K562 (cell line): ENCODE results near the gene ZNF691. TPM values are rescaled to one million over a fixed set of nuclear protein-coding genes. Genes with fewer than 3 reads are reported as not detected.

ENCODE experiments used
- ATF2 ChIP-seq: sonication (generic); formaldehyde crosslinking; IDR thresholded peaks from 2 replicates; pipeline ENCODE4 v1.8.1; 2022; ENCODE audit warnings: missing genetic modification reagents
- BCL6 ChIP-seq: fragments of 250-450 bp; sonication (Bioruptor Pico); IDR thresholded peaks from 2 replicates; pipeline ENCODE4 v1.4.0; 2020
- BRF2 ChIP-seq: IDR thresholded peaks from 3 replicates; pipeline ENCODE4 v1.6.1; 2011; ENCODE audit warnings: borderline replicate concordance, mild to moderate bottlenecking; ENCODE audit not compliant: insufficient read length, insufficient read depth
- HCFC1 ChIP-seq: IDR thresholded peaks from 2 replicates; pipeline ENCODE4 v1.6.1; 2012; ENCODE audit warnings: low read depth, low read length, improper control_type of control experiment
- HNRNPK ChIP-seq: fragments of 200-400 bp; formaldehyde crosslinking; IDR thresholded peaks from one replicate; pipeline ENCODE4 v1.6.1; 2018; ENCODE audit warnings: mild to moderate bottlenecking, low read depth, low read length; ENCODE audit not compliant: poor library complexity, severe bottlenecking
- KHSRP ChIP-seq: fragments of 450-650 bp; IDR thresholded peaks from 2 replicates; pipeline ENCODE4 v1.6.1; 2017
- KLF10 ChIP-seq: fragments of 250-450 bp; sonication (Bioruptor Pico); IDR thresholded peaks from 2 replicates; pipeline ENCODE4 v1.6.1; 2021; ENCODE audit warnings: matching md5 sums
- NCOA4 ChIP-seq: fragments of 450-650 bp; IDR thresholded peaks from 2 replicates; pipeline ENCODE4 v1.6.1; 2018; ENCODE audit warnings: mild to moderate bottlenecking; ENCODE audit not compliant: partially characterized antibody
- NR2C1 ChIP-seq, 2 experiments: fragments of 450-650 bp; IDR thresholded peaks; 2 replicates each; pipeline ENCODE4 v1.6.1; 2017; ENCODE audit warnings: mild to moderate bottlenecking in 2 of 2, antibody characterized with exemption in 1 of 2, inconsistent platforms in 1 of 2, missing compliant biosample characterization in 1 of 2, missing genetic modification characterization in 1 of 2
- PHF20 ChIP-seq: fragments of 450-650 bp; IDR thresholded peaks from 2 replicates; pipeline ENCODE4 v1.6.1; 2018; ENCODE audit not compliant: partially characterized antibody
- POLR2G ChIP-seq: fragments of 200-400 bp; formaldehyde crosslinking; IDR thresholded peaks from 2 replicates; pipeline ENCODE4 v1.6.1; 2017; ENCODE audit warnings: low read depth, mild to moderate bottlenecking, antibody characterized with exemption, low read length, moderate library complexity
- RBM14 ChIP-seq: fragments of 200-400 bp; formaldehyde crosslinking; IDR thresholded peaks from 2 replicates; pipeline ENCODE4 v1.6.1; 2018; ENCODE audit warnings: low read depth, mild to moderate bottlenecking, low read length, moderate library complexity, borderline replicate concordance; ENCODE audit not compliant: insufficient read depth
- RBM34 ChIP-seq: fragments of 200-400 bp; formaldehyde crosslinking; IDR thresholded peaks from 2 replicates; pipeline ENCODE4 v1.6.1; 2018; ENCODE audit warnings: low read length, borderline replicate concordance; ENCODE audit not compliant: insufficient read depth
- THAP12 ChIP-seq: fragments of 250-450 bp; sonication (Bioruptor Pico); IDR thresholded peaks from 2 replicates; pipeline ENCODE4 v1.9.0; 2021; ENCODE audit warnings: mild to moderate bottlenecking, inconsistent platforms
- XRCC5 ChIP-seq: fragments of 200-400 bp; formaldehyde crosslinking; IDR thresholded peaks from 2 replicates; pipeline ENCODE4 v1.6.1; 2017; ENCODE audit warnings: low read depth, mild to moderate bottlenecking, low read length
- YY1 ChIP-seq, 3 experiments: IDR thresholded peaks; 2 replicates each; pipeline ENCODE4 v1.6.1; 2011; ENCODE audit warnings: low read length in 2 of 3, mild to moderate bottlenecking in 2 of 3, moderate library complexity in 2 of 3, borderline replicate concordance in 1 of 3, control low read depth in 1 of 3, low read depth in 1 of 3; ENCODE audit not compliant: insufficient read depth in 3 of 3, insufficient replicate concordance in 2 of 3, control insufficient read depth in 1 of 3, insufficient read length in 1 of 3; ENCODE audit errors: extremely low read depth in 1 of 3
- ZBTB12 ChIP-seq: fragments of 250-450 bp; sonication (Bioruptor Pico); IDR thresholded peaks from 2 replicates; pipeline ENCODE4 v1.4.0; 2020
- ZNF347 ChIP-seq: fragments of 450-650 bp; formaldehyde crosslinking; IDR thresholded peaks from 2 replicates; pipeline ENCODE4 v1.4.0; 2020; ENCODE audit warnings: low read depth, mild to moderate bottlenecking, moderate library complexity
- polyA plus RNA-seq, 8 experiments: library from polyadenylated mRNA; depleted of rRNA in 4 of 8; stranded (reverse) in 5 of 8; unstranded in 3 of 8; fragments of >200 nt; fragmentation: Nextera tagmentation in 2 of 8; fragmentation: Illumina TruSeq in 1 of 8; extraction: Ambion mirVana in 2 of 8; extraction: Trizol in 1 of 8; gene quantifications; 2 replicates each; pipeline versions ENCODE4 v1.2.1 to v1.2.3, GENCODE V29; 2011 to 2014; ENCODE audit warnings: inconsistent platforms in 1 of 8, missing spikeins in 1 of 8
- total RNA-seq, 7 experiments: library from RNA; depleted of rRNA in 6 of 7; stranded (reverse); fragments of >200 nt in 6 of 7; fragmentation: Illumina TruSeq in 2 of 7; extraction: Trizol in 2 of 7; gene quantifications; 2 replicates each; pipeline versions ENCODE4 v1.2.1 to v1.2.3, GENCODE V29; 2011 to 2021; ENCODE audit warnings: low replicate concordance in 1 of 7
- TF ChIP-seq, protein P1 (sequence below), 2 experiments: fragments of 450-650 bp in 1 of 2; sonication (generic) in 1 of 2; formaldehyde crosslinking; conservative IDR thresholded peaks; 2 replicates each; pipeline versions ENCODE4 v1.4.0 to v1.8.1; 2020 to 2022; ENCODE audit warnings: mild to moderate bottlenecking in 1 of 2, missing genetic modification reagents in 1 of 2

ZNF691 gene
- total and polyA plus RNA-seq, 9 of the 15 experiments (the other 6 are each of a cell fraction or from before 2014, with no cell fraction given): 10.7 to 30.4 (median 14.8) TPM

- TF ChIP-seq, protein P1, sequence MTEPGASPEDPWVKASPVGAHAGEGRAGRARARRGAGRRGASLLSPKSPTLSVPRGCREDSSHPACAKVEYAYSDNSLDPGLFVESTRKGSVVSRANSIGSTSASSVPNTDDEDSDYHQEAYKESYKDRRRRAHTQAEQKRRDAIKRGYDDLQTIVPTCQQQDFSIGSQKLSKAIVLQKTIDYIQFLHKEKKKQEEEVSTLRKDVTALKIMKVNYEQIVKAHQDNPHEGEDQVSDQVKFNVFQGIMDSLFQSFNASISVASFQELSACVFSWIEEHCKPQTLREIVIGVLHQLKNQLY (CRISPR knock-in tag; conservative IDR thresholded peaks at IDR 0.05): no peak
- TF ChIP-seq YY1 (IDR thresholded peaks at IDR 0.05; ENCODE audit: borderline replicate concordance in 1 of 3, control insufficient read depth in 1 of 3, extremely low read depth in 1 of 3, insufficient read depth in 3 of 3, insufficient read length in 1 of 3, insufficient replicate concordance in 2 of 3, low read depth in 1 of 3, low read length in 2 of 3): peak; percentile 66 to 96 (median 92)
- TF ChIP-seq BRF2: no peak
- TF ChIP-seq NCOA4: no peak
- TF ChIP-seq BCL6 (CRISPR knock-in tag): no peak
- no peak for TF ChIP-seq KHSRP
- TF ChIP-seq THAP12: peak; percentile 73; the same call in 1 of the 2 replicates
- no peak for TF ChIP-seq RBM14
- no peak for TF ChIP-seq HNRNPK
- TF ChIP-seq RBM34: no peak
- TF ChIP-seq NR2C1 (IDR thresholded peaks at IDR 0.05): no peak
- TF ChIP-seq NR2C1 (tag; IDR thresholded peaks at IDR 0.05): no peak
- no peak for TF ChIP-seq ZBTB12 (CRISPR knock-in tag)
- peak; percentile 56 for TF ChIP-seq HCFC1
- TF ChIP-seq PHF20: no peak
- TF ChIP-seq KLF10 (CRISPR knock-in tag): no peak
- no peak for TF ChIP-seq ATF2 (CRISPR knock-in tag)
- no peak for TF ChIP-seq XRCC5
- no peak for TF ChIP-seq ZNF347
- peak; percentile 95 for TF ChIP-seq POLR2G
These were observed 29.6 kb upstream of the ZNF691 start, which contains the start of the genes ERMAP and SVBP (continued) for GRCh38 chr1:42816585-42817439.
